HG03139 (cell line): ENCODE results near the gene ELOA.
"Not testable (repeated sequence)": the region's sequence is repeated elsewhere in the genome, so short reads cannot be mapped to it uniquely, and the experiment has no call there.

ENCODE experiments used
- ATAC-seq: cut with Tn5 transposase; IDR thresholded peaks from one replicate; pipeline ENCODE4 v1.9.1; 2021; ENCODE audit not compliant: unreplicated experiment

The ELOA gene

DNA sequence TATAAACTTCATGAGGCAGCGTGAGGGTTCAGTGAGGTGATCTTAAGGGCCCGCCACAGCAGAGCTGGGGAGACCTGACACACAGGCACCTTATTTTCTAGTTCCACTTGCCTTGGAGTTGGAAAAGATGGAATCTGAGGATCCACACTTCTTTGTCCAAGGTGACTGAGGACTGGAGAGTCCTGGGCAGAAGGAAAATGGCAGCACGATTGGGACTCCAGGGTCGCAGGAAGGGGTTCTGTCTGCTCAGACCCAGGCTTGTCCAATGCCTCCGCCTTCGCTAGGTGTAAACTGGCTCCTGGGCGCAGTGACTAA, 55.9 kb downstream of the ELOA start:
- no peak for ATAC-seq

DNA sequence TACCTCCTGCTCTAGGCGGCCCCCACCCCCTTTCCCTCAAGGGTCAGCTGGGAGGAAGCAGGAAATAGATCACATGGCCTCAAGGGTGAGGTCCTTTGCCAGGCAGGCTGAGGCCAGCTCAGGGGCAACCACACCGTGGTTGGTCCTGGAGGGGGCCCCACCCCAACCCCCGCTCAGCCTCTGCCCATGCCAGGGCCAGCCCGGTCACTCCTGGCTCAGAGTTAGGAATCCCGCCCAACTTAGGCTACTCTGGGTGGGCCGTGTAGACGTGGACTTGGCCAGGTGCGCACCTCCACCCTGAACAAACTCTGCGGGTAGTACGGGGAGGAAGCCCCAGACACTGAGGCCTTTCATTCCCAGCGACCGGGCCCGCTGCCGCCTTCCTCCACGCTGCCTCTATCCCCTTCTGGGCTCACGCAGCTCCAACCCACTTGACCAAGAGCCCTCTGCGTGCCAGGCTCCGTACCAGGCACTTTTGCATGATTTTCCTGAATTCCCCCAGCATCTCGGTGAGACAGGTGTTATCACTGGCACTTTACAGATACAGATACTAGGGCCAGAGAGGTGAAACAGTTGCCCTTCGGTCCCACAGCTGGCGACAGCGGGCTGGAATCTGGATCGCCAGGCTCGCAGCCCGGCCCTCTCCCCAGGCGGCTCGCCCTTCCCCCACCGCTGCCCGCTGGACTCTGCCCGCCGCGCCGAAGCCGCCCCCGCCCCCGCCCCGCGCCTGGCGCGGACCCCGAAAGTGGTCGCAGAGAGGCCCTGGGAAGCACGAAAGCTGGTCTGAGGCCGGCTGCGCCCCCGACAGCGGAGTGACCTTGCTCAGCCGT, 56.5 kb downstream of the ELOA start:
- ATAC-seq: peak; percentile 5

GRCh38 chr1:23800400-23801337, 57.4 kb downstream of the ELOA start, which contains the start of gene GALE:
Gene GALE, minus strand, starts transcription at chr1:23800754. Its CDS starts 1,747 bp downstream, at chr1:23799007.
- ATAC-seq: peak; percentile 82

- no peak for ATAC-seq
Observed at GRCh38 chr1:23801338-23801748, 58.1 kb downstream of the ELOA start.

DNA sequence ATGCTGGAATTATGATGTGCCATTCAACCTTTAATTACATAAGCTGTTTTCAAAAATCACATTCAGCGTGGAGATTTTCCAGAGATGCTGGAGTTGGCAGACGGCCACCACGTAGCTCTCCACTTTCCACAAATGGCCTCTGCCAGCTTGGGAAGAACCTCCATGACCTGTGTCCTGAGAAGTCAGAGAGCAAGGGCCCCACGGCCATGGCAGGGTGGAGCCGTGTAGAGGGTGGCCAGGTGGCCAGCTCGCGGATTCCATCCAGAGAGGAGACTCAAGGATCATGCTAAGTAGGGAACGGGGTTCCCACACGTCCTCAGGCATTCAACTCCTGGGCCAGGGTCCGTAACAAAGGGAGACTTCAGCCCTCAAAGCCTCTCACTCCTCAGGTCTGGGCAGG, 58.6 kb downstream of the ELOA start:
- ATAC-seq: no peak

DNA sequence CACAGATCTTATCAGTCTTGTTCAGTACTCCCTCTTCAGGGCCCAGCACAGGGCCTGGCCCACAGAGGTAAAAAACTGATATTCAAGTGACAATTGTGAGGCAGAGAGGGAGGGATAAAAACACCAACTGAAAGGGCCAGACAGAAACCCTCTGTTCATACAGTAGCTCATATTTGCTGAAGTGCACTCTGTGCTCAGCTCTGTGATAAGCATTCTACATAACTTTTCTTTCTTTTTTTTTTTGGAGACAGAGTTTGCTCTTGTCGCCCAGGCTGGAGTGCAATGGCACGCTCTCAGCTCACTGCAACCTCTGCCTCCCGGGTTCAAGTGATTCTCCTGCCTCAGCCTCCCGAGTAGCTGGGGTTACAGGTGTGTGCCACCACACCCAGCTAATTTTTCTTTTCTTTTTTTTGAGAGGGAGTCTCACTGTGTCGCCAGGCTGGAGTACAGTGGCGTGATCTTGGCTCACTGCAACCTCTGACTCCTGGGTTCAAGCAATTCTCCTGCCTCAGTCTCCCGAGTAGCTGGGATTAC, 59.6 kb downstream of the ELOA start:
- ATAC-seq: not testable (repeated sequence)

GRCh38 chr1:23803674-23804073, 60.4 kb downstream of the ELOA start:
- ATAC-seq: no peak

DNA sequence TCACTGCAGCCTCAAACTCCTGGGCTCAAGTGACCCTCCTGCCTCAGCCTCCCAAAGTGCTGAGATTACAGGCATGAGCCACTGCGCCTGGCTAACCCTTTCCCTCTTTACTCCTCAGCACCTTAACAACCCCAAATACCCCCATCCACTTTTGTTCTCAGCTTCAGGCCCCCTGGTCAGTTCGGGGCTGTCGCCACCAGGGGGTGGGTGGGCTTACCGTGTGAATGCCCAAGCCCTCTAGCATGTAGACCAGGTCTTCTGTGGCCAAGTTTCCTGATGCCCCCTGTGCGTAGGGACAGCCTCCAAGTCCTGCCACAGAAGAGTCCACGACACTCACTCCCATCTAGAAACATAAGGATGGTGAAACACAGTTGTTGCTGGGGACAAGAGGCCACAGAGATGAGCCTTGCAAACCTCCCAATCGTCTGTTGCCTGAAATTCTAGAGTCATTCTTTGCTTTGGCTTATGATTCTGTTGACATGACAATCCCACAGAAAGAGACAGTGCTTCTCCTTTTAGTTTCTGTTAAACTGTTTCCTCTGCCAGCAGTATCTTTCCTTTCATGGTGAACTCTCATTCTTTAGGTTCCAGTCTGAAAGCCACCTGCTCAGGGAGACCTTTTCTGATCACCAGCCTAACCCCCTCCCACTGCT, 61.0 kb downstream of the ELOA start:
- no peak for ATAC-seq

DNA sequence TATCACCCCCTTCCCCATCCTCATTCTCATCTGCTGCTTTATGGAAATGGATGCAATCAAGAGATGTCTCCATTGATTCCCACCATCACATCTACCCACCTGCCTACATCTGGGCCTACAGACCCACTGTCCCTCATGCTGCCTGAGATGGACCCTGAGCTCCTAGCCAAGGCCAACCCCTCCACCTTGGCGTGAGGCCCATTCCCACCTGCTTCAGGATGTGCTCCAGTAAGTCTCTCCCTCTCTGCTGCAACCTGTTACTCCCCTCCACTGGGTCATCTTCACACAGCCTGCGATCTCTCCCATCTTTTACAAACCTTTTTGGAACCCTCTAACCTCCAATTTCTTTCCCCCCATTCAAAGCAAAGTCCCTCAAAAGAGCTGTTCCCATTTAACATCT, 61.8 kb downstream of the ELOA start:
- ATAC-seq: no peak

DNA sequence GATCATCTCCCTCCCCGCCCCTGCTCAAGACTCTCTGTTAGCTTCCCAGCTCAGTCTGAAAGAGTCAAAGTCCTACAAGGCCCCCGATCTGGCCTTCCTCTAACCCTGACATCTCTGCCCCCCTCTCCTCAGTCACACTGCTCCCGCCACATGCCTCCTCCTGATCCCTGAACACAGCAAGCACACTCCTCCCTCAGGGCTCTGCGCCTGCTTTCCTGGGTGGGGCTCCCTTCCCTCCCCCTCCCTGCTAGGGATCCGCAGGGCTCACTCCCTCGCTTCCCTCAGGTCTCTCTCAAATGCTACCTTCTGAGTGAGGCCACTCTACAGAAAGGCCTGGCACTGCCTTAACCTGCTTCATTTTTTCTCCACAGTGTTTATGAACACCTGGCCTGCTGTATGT, 63.0 kb downstream of the ELOA start:
- no peak for ATAC-seq

GRCh38 chr1:23807453-23807852, 64.2 kb downstream of the ELOA start:
- ATAC-seq: no peak

- ATAC-seq: peak; percentile 59
Observed at GRCh38 chr1:23809751-23810171, 66.5 kb downstream of the ELOA start.

DNA sequence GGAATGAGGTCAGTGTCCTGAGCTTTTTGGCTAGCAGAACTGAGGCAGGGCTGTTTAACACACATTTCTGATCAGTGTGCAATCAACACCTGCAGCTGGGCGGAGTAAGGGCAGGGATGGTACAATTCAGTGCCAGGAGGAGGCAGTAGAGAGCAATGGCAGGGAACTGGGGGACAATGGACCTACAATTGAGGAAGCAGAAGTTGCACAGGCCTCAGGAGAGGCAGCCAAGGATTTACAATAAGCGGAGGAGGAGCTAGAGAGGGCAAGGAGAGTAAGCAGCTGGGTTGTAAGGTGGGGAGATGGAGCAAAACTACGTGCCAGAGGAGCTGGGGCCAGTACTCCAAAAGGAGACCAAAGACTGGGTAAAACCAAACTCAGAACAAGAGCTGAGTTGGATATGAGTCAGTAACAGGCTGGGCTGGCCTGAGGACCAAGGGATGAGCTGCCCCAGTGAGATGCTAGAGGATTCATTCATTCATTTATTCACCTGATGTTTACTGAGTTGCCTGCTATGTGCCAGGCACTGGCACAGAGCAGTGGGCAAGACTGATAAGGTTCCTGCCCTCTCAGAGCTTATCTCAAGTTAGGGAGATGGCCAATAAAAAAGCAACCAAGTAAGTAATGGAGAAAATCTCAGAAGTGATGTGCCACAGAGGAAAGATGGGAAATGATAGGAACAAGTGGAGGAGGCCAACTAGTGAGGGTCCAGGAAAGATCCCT, 67.7 kb downstream of the ELOA start:
- ATAC-seq: no peak
